Colonic mucosa (tissue), 4 donors: ENCODE data around the gene ADCY4. TPM values are rescaled to one million over a fixed set of nuclear protein-coding genes. Genes with fewer than 3 reads are reported as not detected.

Experiments used
- DNase-seq: peaks from one replicate; pipeline ENCODE4 v3.0.0-alpha.2; 2020
- H3K27ac ChIP-seq: fragments of 200-600 bp; one replicate; pipeline ENCODE4 v1.8.0; 2021
- H3K27me3 ChIP-seq: fragments of 200-600 bp; one replicate; pipeline ENCODE4 v1.8.0; 2021
- H3K36me3 ChIP-seq: fragments of 200-600 bp; one replicate; pipeline ENCODE4 v1.8.0; 2021
- H3K4me1 ChIP-seq: fragments of 200-600 bp; one replicate; pipeline ENCODE4 v1.8.0; 2021; ENCODE audit warnings: mild to moderate bottlenecking
- H3K4me3 ChIP-seq: fragments of 200-600 bp; one replicate; pipeline ENCODE4 v1.8.0; 2021
- H3K9ac ChIP-seq, 2 donors: one replicate each; pipeline ENCODE4 v1.7.0; 2013; ENCODE audit warnings: control low read depth in 2 of 2, low read depth in 2 of 2, low read length in 2 of 2
- H3K9me3 ChIP-seq: fragments of 200-600 bp; one replicate; pipeline ENCODE4 v1.8.0; 2021
- intact Hi-C: fragments of 100-400 bp; cut with DNase I; formaldehyde crosslinking; loops from one replicate; pipeline ENCODE4 v1.14.1; 2022
- total RNA-seq, 2 donors: library from RNA; stranded (reverse); fragmentation: NEBNext Ultra II Directional in 1 of 2; extraction: Animal tissue kit (Norgen Biotek cat#: 25700) in 1 of 2; gene quantifications; one replicate each; pipeline ENCODE4 v1.2.1, GENCODE V29; 2021
- TF ChIP-seq, protein P1 (sequence below): fragments of 200-600 bp; IDR thresholded peaks from one replicate; pipeline ENCODE4 v1.8.0; 2022; ENCODE audit warnings: antibody characterized with exemption, mild to moderate bottlenecking
- donor health status: healthy.
- donor health status: DM: no; HTN: no; CAD: no.
- donor health status: DM: no; HTN: no; CAD: no.

ADCY4 gene
- total RNA-seq, 2 donors from 2014 or later, result 6.7 to 10.2 TPM

DNA sequence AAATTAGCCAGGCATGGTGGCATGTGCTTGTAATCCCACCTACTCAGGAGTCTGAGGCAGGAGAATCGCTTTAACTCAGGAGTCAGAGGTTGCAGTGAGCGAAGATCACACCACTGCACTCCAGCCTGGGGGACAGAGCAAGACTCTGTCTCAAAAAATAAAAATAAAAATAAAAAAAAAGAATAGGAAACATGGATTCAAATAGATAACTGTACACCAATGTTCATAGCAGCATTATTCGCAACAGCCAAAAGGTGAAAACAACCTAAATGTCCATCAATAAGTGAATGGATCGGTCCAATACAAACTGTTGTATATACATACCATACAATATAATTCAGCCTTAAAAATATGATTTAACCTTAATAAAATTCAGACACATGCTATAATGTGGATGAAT, 8.0 kb upstream of the ADCY4 start:
- no peak overlapping the region for H3K27ac ChIP-seq
- H3K9me3 ChIP-seq, result no peaks in the 10 kb centered on the region
- intact Hi-C loops, result no loop called here
- TF ChIP-seq, protein P1, sequence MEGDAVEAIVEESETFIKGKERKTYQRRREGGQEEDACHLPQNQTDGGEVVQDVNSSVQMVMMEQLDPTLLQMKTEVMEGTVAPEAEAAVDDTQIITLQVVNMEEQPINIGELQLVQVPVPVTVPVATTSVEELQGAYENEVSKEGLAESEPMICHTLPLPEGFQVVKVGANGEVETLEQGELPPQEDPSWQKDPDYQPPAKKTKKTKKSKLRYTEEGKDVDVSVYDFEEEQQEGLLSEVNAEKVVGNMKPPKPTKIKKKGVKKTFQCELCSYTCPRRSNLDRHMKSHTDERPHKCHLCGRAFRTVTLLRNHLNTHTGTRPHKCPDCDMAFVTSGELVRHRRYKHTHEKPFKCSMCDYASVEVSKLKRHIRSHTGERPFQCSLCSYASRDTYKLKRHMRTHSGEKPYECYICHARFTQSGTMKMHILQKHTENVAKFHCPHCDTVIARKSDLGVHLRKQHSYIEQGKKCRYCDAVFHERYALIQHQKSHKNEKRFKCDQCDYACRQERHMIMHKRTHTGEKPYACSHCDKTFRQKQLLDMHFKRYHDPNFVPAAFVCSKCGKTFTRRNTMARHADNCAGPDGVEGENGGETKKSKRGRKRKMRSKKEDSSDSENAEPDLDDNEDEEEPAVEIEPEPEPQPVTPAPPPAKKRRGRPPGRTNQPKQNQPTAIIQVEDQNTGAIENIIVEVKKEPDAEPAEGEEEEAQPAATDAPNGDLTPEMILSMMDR, result no peak
- no peak overlapping the region for H3K9ac ChIP-seq
- no peak overlapping the region for H3K4me3 ChIP-seq
- H3K36me3 ChIP-seq, result no peaks in the 10 kb centered on the region
- H3K4me1 ChIP-seq, result peaks cover 6% of the 10 kb centered on the region
- no peak for DNase-seq
- no peaks in the 10 kb centered on the region for H3K27me3 ChIP-seq

DNA sequence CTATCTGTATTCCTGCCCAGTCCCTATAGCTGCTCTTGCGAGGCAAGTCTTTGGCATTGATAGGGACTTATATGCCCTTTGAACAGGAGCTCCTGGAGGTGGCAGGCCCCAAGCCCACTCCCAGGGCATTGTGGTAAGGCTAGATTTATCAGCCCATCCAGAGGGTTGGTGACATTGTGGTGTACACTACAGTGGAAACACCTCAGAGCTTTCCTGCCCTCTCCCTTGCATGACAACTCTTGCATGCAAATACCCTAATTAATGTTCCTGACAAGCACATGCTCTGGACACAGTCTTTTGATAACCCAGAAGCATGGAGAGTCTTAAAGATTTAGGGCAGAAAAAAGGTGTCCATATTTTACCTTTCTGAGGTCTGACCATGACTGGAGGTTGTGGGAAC, 5.7 kb upstream of the ADCY4 start:
- intact Hi-C loops, result no loop called here
- peaks cover 6% of the 10 kb centered on the region for H3K4me1 ChIP-seq
- no peaks in the 10 kb centered on the region for H3K36me3 ChIP-seq
- no peak overlapping the region for H3K9ac ChIP-seq
- no peaks in the 10 kb centered on the region for H3K27me3 ChIP-seq
- no peak overlapping the region for H3K27ac ChIP-seq
- H3K4me3 ChIP-seq, result no peak overlapping the region
- H3K9me3 ChIP-seq, result no peaks in the 10 kb centered on the region
- TF ChIP-seq, protein P1, result no peak
- DNase-seq, result no peak

DNA sequence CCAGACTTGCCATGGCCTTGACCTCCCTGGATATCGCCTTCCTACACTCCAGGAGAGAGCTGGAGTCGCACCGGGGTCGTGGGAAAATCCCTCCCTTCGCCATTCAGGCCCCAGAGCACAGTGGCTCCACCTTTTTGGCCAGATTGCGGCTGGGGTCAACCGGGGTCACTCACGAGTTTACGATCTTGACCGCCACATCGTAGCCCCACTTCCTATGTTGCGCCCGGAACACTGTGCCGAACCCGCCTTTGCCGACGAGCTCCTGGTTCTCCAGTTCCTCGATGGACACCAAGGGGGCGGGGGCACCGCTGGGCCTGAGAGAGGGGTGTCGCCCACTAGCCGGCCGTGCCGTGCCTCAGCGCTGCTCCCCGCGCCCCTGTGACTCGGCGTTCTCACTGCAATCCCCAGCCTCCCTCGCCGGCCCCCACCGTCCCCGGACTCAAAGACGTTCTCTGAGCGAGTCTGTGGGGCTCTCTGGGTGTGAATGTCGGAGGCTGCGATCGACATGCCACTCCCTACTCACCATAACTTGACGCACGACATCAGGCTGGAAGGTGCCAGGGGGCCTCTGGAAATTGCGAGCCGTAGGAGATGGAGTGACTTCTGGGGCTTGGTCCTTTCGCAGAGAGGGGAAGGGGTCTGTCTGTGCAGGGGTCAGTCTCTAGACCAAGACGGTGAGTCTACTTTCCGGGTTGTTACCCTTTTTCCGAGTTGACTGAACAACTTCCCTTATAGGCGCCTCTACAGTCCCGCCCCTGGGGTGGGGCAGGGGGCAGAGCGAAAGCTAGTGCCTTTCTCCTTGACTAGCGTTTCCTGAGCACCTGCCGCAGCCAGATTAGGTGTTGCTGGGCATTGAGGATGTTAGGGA, 4.6 kb upstream of the ADCY4 start, which contains the start of gene RIPK3:
Gene RIPK3 (minus strand): TSS at position 708 of the 868 bp plus-strand sequence. CDS start 165 bp downstream, at position 543.
- peaks cover 8% of the 10 kb centered on the region for H3K27me3 ChIP-seq
- H3K4me3 ChIP-seq, result peak within 1 kb of the TSS; percentile 66
- H3K4me1 ChIP-seq, result peaks cover 11% of the 10 kb centered on the region
- DNase-seq, result peak; percentile 93
- intact Hi-C loops, result no loop called here
- peak within 1 kb of the TSS; percentile 60 for H3K27ac ChIP-seq
- no peaks in the 10 kb centered on the region for H3K36me3 ChIP-seq
- peak within 1 kb of the TSS; percentile 66 to 95 for H3K9ac ChIP-seq
- TF ChIP-seq, protein P1, result no peak
- no peaks in the 10 kb centered on the region for H3K9me3 ChIP-seq

DNA sequence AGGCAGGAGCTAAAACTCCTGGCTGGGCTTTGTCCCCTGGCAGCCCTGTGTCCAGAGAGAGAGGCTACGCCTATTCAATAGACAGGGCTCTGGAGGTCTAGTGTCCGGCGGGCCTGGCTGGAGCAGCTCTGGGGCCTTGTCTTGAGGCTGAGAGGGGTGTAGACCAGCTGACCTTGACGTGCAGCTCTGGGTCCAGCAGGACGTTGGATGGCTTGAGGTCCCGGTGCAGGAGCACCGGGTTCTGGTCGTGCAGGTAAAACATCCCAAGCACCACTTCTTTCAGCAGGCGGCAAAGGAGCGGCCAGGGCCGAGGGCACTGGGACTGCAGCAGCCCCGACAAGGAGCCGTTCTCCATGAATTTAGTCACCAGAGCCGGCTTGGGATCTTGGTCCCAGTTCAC, 4.0 kb upstream of the ADCY4 start:
- Histone ChIP-seq H3K9me3 (no peaks in the 10 kb centered on the region), H3K4me1 (peaks cover 15% of the 10 kb centered on the region), H3K4me3 (peak overlapping the region; percentile 66), H3K27ac (no peak overlapping the region), H3K36me3 (no peaks in the 10 kb centered on the region), H3K9ac (peak overlapping the region; percentile 66 to 95), H3K27me3 (peaks cover 10% of the 10 kb centered on the region)
- no peak for DNase-seq
- intact Hi-C loops, result no loop called here
- TF ChIP-seq, protein P1, result no peak

DNA sequence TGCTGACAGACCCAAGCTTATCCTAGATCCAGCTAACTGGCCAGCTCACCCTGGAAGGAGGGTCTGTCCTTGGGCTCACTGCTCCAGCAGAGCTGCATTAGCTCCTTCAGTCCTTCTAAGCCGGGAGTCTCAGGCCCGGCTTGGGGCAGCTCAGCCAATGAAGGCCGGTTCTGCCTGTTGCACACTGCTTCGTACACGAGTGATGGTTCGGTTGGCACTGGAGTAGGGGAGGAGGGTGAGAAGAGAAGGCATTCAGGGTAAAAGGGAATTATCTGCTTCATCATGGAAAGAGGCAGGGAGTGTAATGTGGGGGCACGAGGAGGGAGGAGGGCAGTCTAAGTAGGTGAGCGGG, 2.9 kb upstream of the ADCY4 start:
- Histone ChIP-seq H3K9ac (no peak overlapping the region), H3K36me3 (no peaks in the 10 kb centered on the region), H3K27me3 (peaks cover 10% of the 10 kb centered on the region), H3K4me3 (no peak overlapping the region), H3K27ac (no peak overlapping the region), H3K4me1 (peaks cover 15% of the 10 kb centered on the region), H3K9me3 (no peaks in the 10 kb centered on the region)
- intact Hi-C loops, result no loop called here
- TF ChIP-seq, protein P1, result no peak
- DNase-seq, result no peak
